Epithelial cell of proximal tubule (primary cell): ENCODE data around the gene RCBTB2. TPM values are rescaled to one million over a fixed set of nuclear protein-coding genes. Genes with fewer than 3 reads are reported as not detected.

Source experiments
- DNase-seq: peaks from one replicate; pipeline ENCODE4 v3.0.0-alpha.2; 2011; ENCODE audit warnings: low read depth
- H3K4me3 ChIP-seq: 2 replicates; pipeline ENCODE4 v1.5.1; 2011; ENCODE audit warnings: low read depth, mild to moderate bottlenecking, low read length
- total RNA-seq: library from RNA; depleted of rRNA; stranded (reverse); fragments of >200 nt; gene quantifications from 2 replicates; pipeline ENCODE4 v1.2.3, GENCODE V29; 2015
- TF ChIP-seq, protein P1 (sequence below): conservative IDR thresholded peaks from 2 replicates; pipeline ENCODE4 v1.5.1; 2012; ENCODE audit warnings: low read depth, mild to moderate bottlenecking, low read length

The RCBTB2 gene
- total RNA-seq, 1 donor from 2014 or later, result 2.9 TPM

DNA sequence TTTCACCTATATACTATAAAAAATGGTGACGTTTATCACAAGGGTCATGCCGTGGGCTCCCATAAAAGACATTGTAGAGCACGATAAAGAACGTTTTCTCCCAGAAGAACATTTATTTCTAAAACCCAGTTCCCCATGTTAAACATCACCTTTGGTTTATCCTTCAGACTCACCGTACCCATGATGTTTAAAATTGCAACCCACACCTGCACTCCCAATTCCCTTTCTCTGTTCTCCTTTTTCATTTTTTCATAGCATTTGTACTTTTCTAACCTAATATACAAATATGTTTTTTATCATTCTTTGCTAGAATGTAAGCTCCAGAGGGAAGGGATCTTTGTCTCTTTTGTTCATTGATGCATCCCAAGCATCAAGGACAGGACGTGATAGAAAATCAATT is 2.0 kb downstream of the RCBTB2 start:
- no peak overlapping the region for H3K4me3 ChIP-seq
- TF ChIP-seq, protein P1, sequence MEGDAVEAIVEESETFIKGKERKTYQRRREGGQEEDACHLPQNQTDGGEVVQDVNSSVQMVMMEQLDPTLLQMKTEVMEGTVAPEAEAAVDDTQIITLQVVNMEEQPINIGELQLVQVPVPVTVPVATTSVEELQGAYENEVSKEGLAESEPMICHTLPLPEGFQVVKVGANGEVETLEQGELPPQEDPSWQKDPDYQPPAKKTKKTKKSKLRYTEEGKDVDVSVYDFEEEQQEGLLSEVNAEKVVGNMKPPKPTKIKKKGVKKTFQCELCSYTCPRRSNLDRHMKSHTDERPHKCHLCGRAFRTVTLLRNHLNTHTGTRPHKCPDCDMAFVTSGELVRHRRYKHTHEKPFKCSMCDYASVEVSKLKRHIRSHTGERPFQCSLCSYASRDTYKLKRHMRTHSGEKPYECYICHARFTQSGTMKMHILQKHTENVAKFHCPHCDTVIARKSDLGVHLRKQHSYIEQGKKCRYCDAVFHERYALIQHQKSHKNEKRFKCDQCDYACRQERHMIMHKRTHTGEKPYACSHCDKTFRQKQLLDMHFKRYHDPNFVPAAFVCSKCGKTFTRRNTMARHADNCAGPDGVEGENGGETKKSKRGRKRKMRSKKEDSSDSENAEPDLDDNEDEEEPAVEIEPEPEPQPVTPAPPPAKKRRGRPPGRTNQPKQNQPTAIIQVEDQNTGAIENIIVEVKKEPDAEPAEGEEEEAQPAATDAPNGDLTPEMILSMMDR, result no peak
- no peak for DNase-seq

DNA sequence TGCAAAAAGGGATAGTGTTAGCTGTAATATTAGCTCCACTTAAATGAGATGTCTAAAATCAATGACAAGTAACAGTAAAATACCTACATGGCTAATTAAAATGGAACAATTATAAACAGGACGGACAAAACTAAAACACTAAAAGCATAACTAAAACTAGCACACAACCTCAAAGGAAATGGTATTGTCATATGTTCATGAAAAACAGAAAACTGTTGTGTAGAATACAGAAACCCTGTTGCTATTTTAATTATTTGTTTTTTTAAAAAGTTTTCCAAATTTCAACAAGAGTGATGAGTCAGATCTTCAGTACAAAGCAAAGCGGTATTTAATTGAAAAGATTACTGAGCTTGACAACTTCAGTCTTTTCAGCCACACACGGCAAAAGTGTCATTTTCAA is 4.2 kb downstream of the RCBTB2 start:
- H3K4me3 ChIP-seq, result no peak overlapping the region
- DNase-seq, result no peak
- TF ChIP-seq, protein P1, result no peak

- H3K4me3 ChIP-seq, result no peak overlapping the region
- TF ChIP-seq, protein P1, result no peak
- no peak for DNase-seq
Observed at GRCh38 chr13:48527955-48528354, 4.9 kb downstream of the RCBTB2 start.

GRCh38 chr13:48526286-48526685 is 6.6 kb downstream of the RCBTB2 start:
- no peak overlapping the region for H3K4me3 ChIP-seq
- TF ChIP-seq, protein P1, result no peak
- no peak for DNase-seq

GRCh38 chr13:48518083-48518482 is 14.8 kb downstream of the RCBTB2 start:
- TF ChIP-seq, protein P1, result no peak
- no peak for DNase-seq
- H3K4me3 ChIP-seq, result no peak overlapping the region

- H3K4me3 ChIP-seq, result no peak overlapping the region
- DNase-seq, result no peak
- TF ChIP-seq, protein P1, result no peak
Observed at GRCh38 chr13:48515732-48516131, 17.1 kb downstream of the RCBTB2 start.

GRCh38 chr13:48514793-48515192 is 18.1 kb downstream of the RCBTB2 start:
- TF ChIP-seq, protein P1, result no peak
- no peak overlapping the region for H3K4me3 ChIP-seq
- DNase-seq, result no peak
